ENCODE results near the gene GOPC.
"Not testable (repeated sequence)": the region's sequence is repeated elsewhere in the genome, so short reads cannot be mapped to it uniquely, and the experiment has no call there.

Gene GOPC

GRCh38 chr6:117547688-117548621, 54.4 kb downstream of the GOPC start:
- peak; percentile 45 to 46 for DNase-seq

DNA sequence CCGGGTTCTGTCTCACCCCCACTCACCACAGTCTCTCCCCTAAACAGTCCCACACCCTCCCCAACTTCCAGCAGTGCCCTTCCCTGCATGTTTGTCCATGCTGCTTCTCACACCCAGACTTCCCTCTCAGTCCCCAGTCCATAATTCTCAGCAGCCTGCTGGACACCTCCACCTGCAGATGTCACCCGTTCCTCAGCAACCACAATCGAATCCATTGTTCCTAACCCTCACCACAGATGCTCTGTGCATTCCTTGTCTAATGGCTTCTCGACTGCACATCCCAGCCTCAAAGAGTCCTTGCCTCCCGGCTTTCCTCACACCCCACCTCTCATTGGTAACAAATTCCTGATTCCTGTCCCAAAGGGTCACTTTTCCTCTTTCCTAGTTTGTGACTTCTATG, 55.6 kb downstream of the GOPC start:
- DNase-seq = no peak

DNA sequence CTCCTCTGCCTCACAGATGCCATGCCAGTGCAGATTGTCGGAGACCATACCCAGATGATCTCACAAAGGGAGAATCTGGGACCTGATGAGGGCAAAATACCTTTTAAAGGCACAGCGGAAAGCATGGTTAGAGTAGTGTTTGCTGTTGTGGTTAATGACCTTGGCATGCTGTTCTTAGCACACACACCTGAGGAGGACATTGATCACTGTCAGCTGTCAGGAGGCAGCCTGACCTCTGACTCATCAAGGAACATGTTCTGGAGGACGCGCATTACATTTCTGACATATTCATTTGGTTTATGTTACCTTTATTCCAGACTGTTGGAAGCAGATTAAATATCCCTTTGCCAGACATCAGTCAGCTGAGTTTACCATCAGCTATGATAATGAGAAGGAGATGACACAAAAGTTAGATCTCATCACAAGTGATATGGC, 57.1 kb downstream of the GOPC start:
- DNase-seq = no peak

GRCh38 chr6:117544716-117545115, 57.6 kb downstream of the GOPC start:
- DNase-seq = no peak

DNA sequence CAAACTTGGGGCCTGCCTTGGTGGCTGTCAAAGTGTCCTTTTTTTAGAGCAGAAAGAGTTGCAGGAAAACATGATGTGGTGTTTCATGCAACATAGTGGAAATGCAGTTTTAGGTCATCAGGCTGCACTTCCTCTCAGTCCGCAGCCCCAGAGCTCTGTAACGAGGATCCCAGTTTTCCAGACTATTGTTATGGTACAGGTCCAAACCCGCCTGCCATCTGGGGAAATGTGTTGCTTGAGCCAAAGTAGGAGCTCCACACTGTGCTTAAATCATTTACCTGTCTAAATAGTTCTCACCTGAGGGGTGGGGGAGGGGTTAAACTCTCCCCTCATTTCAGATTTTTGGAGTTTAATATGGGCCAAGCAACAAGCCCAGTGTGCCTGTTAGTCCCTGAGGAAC, 59.8 kb downstream of the GOPC start:
- no peak for DNase-seq

DNA sequence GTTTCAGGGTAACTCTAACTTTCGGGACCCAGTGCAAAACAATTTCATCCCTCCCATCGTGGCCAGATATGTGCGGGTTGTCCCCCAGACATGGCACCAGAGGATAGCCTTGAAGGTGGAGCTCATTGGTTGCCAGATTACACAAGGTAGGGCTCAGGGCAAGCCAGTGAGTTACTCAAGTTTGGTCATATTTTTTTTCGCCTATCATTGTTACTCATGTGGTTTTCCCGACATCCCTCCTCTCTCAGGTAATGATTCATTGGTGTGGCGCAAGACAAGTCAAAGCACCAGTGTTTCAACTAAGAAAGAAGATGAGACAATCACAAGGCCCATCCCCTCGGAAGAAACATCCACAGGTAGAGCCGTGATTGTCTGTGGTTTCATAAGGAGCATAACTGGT, 61.6 kb downstream of the GOPC start:
- DNase-seq = no peak

- DNase-seq = no peak
Measured at GRCh38 chr6:117538615-117539014, 63.7 kb downstream of the GOPC start.

DNA sequence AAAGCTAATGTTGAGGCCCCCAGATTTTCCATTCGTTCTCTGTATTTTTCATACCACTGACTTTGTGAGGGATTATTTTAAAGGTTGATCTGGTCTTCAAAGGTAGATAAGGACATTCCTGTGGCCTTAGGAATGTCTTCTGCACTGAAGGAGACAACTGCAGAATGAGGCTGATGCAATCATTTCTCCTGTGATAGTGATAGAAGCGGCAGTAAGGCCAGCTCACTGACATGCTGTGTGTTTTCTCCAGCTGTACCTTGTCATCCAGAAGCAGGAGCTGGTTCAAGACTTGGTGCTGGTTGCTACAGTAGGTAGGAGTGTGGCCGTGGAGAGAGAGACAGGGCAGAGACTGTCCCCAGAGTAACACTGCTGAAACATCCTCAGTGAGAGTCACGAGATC, 66.0 kb downstream of the GOPC start:
- no peak for DNase-seq

- no peak for DNase-seq
Measured at GRCh38 chr6:117534974-117535373, 67.3 kb downstream of the GOPC start.

- no peak for DNase-seq
Measured at GRCh38 chr6:117533775-117534174, 68.5 kb downstream of the GOPC start.

GRCh38 chr6:117531809-117532725, 70.2 kb downstream of the GOPC start:
- no peak for DNase-seq

DNA sequence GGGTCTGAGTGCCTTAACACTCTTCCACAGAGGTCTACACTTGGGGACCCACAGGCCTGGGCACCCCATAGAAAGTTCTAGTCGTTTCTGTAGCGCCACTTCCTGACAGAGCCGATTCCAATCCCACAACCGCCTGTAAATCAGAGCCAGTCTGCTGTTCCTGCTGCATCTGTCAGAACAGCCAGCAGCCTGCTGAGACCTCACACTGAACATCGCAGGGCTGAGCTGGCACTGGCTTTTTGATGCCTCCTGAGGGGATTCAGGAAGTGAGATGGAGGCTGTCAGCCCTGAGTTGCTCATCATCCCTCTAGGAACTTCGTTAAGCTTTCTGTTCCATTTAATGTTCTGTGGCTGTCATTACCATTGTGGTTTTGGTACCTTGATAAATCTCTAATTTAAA, 71.0 kb downstream of the GOPC start:
- DNase-seq = no peak

DNA sequence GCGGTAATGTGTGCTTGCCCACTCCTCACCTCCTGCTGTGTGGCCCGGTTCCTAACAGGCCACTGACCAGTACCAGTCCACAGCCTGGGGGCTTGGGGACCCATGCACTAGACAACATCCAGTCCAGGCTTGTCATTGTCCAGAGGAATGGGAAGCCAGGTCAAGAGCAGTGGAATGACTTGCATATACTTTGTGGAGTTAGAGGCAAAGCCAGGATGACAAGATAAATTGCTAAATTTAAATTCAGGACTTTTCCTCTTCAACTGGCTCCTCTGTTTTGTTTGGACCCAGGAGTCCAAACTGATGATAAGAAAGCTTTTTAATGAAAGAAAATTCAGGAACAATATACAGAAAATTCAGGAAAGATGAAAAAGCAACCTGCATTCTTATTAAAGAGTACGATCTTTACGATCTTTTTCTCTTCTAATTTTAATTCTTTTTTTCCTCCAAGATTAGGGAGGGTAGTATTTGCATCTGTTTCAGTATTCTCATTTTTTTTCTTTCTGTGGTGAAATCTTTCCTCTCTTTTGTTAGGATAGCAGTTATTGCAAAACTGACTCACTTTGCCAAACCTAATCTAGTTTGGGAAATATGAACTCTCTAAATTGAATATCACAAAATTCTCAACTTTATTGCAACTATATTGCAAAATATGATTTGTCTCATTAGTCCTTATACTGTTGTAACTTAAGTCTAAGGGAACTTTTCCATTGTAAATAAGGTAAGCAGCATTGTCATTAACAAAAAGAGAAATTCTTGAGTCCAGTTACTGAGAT, 71.7 kb downstream of the GOPC start:
- no peak for DNase-seq

- DNase-seq = no peak
Measured at GRCh38 chr6:117525607-117526006, 76.7 kb downstream of the GOPC start.

- DNase-seq = no peak
Measured at GRCh38 chr6:117521791-117522502, 80.4 kb downstream of the GOPC start.

DNA sequence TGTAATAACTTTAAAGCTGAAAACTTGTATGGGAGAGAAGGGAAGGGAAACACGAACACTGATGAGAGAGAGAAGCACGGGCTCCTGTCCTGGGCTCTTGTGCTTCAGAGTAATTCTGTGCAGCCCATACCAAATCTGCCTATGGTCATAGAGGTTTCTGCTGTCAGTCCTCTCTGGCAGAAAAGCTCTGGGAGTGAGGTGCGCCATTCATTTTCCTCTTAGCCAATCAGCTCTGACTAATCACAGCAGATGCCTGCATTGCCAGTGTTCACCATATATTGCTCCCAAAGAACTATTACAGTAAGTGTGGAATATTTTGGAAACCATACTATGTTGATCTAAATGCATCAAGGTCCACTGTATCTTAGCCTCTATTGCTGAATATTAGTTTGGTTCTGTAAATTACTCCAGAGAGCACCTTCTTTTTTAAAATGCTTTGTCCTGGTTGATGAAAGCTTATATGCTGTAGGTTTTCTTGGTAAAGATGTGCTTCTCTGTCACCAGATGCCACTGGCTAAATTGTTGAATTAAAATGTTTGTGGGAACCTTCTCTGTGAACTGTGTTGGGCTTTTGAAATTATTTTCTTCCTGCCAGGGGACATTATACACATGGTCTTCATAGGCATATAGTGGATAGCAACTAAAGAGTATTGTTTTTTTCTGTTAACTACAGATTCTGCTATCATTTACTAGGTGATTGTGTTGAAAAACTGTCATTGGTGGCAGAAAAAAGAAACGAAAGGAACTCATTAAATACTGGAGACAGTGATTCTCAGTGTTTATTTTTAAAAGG, 81.5 kb downstream of the GOPC start:
- no peak for DNase-seq

- DNase-seq = no peak
Measured at GRCh38 chr6:117518870-117519269, 83.4 kb downstream of the GOPC start.

- not testable (repeated sequence) for DNase-seq
Measured at GRCh38 chr6:117517995-117518394, 84.3 kb downstream of the GOPC start.

DNA sequence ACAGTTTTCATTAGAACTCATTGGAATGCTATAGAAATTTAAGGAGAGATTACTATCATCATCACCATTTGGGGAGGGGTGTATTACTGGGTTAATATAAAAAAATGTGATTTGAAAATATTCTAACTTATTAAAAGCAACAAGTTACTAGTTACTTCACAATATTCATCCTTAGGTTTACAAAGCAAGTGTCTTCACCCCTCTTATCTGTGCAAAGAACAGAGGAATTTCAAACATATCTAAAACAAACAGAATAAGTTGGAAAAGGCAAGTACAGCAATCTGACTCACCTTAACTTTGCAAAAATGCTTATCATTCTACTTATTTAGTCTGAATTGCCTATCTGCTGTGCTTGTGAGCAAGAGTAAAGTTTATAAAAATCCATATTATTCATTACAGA, 87.0 kb downstream of the GOPC start:
- no peak for DNase-seq

DNA sequence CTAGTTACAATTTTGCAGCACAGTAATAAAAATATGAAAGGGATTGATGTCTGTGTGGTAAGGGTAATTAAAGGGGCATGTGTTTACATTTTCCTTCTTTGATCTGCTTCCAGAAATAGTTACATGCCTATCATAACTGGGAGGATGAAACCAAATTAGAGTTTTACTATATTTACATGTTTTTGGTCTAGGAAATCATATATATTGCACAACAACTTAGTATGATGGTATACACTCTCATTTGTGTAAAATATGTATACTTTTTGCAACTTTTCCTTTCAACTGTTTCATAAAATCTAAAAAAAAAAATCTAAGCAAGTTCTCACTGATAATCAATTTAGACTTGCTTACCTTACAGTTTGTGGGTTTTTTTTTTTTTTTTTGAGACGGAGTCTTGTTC, 87.7 kb downstream of the GOPC start:
- DNase-seq = no peak

DNA sequence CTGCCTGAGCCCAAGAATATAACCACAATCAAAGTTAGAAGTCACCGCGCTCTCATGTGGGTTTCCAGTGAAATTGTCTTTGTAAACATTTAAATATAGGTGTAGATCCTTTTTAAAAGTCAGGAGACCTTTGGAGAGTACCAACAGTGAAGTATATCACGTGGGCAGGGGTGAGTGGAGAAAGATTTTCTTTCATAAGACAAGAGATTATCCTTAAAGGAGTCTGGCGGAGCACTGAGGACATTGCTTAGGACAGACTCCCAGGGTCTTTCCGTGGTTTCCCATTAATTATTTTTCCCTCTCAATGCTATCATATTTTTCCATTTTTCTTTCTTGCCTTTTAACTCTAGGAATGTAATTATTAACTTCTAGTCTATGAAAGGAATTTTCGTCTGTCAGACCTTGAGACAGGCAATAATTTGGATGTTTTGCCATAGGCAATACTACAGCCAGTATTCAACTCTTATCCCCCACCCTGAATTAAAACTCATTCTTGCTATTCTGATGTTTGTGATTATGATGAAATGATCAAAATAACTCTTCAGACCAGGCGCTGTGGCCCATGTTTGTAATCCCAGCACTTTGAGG, 88.4 kb downstream of the GOPC start:
- DNase-seq = no peak

Measured in stimulated activated CD4-positive, alpha-beta T cell treated with anti-CD3 and anti-CD28 coated beads, Interleukin-2, amount 100 ng/mL, for 24 hours (primary cell).